GM23338 (cell line): ENCODE results near the gene CIDEB. TPM values are rescaled to one million over a fixed set of nuclear protein-coding genes. Genes with fewer than 3 reads are reported as not detected.

Experiments used
- ATAC-seq: fragments of 200-7000 bp; cut with Tn5 transposase; 3 replicates; pipeline ENCODE4 v1.9.1; 2020
- DNase-seq: peaks from one replicate; pipeline ENCODE4 v3.0.0-alpha.2; 2015; ENCODE audit warnings: low spot score
- H2AFZ ChIP-seq: fragments of 200-600 bp; sonication (generic); 2 replicates; pipeline ENCODE4 v1.8.0; 2016; ENCODE audit warnings: antibody characterized with exemption, mild to moderate bottlenecking, moderate library complexity
- H3F3A ChIP-seq: fragments of 200-600 bp; sonication (generic); replicated peaks from 2 replicates; pipeline ENCODE4 v1.8.0; 2017; ENCODE audit warnings: antibody characterized with exemption, mixed run types, low read depth
- H3K27ac ChIP-seq: fragments of 200-600 bp; sonication (generic); 2 replicates; pipeline ENCODE4 v1.6.1; 2016; ENCODE audit warnings: low read depth
- H3K27me3 ChIP-seq: fragments of 200-600 bp; sonication (generic); 2 replicates; pipeline ENCODE4 v1.8.0; 2016; ENCODE audit warnings: mild to moderate bottlenecking, mixed run types, moderate library complexity; ENCODE audit not compliant: insufficient read depth
- H3K36me3 ChIP-seq: fragments of 200-600 bp; sonication (generic); 2 replicates; pipeline ENCODE4 v1.8.0; 2016; ENCODE audit warnings: mild to moderate bottlenecking; ENCODE audit not compliant: insufficient read depth
- H3K4me1 ChIP-seq: fragments of 200-600 bp; sonication (generic); 2 replicates; pipeline ENCODE4 v1.8.0; 2016; ENCODE audit warnings: mild to moderate bottlenecking, moderate library complexity; ENCODE audit not compliant: insufficient read depth
- H3K4me2 ChIP-seq: fragments of 200-600 bp; sonication (generic); 2 replicates; pipeline ENCODE4 v1.7.1; 2017; ENCODE audit warnings: mixed run types
- H3K4me3 ChIP-seq: fragments of 200-600 bp; sonication (generic); 2 replicates; pipeline ENCODE4 v1.6.1; 2016; ENCODE audit warnings: mixed run types
- H3K79me2 ChIP-seq: fragments of 200-600 bp; sonication (generic); replicated peaks from 2 replicates; pipeline ENCODE4 v1.8.0; 2017; ENCODE audit warnings: mild to moderate bottlenecking; ENCODE audit not compliant: insufficient read depth
- H3K9me2 ChIP-seq: fragments of 200-600 bp; sonication (generic); 2 replicates; pipeline ENCODE4 v1.8.0; 2017; ENCODE audit not compliant: insufficient read depth
- H4K20me1 ChIP-seq: fragments of 200-600 bp; sonication (generic); replicated peaks from 2 replicates; pipeline ENCODE4 v1.8.0; 2017; ENCODE audit warnings: mild to moderate bottlenecking; ENCODE audit not compliant: insufficient read depth
- H3K27ac Mint-ChIP-seq: 2 replicates; pipeline ENCODE4 v1.8.0; 2020; ENCODE audit warnings: inconsistent platforms, mild to moderate bottlenecking, moderate library complexity, mixed read lengths
- H3K27me3 Mint-ChIP-seq: 3 replicates; pipeline ENCODE4 v1.8.0; 2022; ENCODE audit warnings: low read depth, mild to moderate bottlenecking, moderate library complexity, mixed read lengths, inconsistent platforms; ENCODE audit not compliant: insufficient read depth, poor library complexity
- H3K36me3 Mint-ChIP-seq: 3 replicates; pipeline ENCODE4 v1.8.0; 2021; ENCODE audit warnings: low read depth, mild to moderate bottlenecking, inconsistent platforms, moderate library complexity, mixed read lengths
- H3K4me1 Mint-ChIP-seq: 3 replicates; pipeline ENCODE4 v1.8.0; 2020; ENCODE audit warnings: mild to moderate bottlenecking, inconsistent platforms, mixed read lengths
- H3K4me3 Mint-ChIP-seq: 3 replicates; pipeline ENCODE4 v1.8.0; 2021; ENCODE audit warnings: moderate library complexity, mild to moderate bottlenecking, inconsistent platforms, mixed read lengths
- H3K9me3 Mint-ChIP-seq: 3 replicates; pipeline ENCODE4 v1.8.0; 2020; ENCODE audit warnings: moderate library complexity, mild to moderate bottlenecking, inconsistent platforms, mixed read lengths
- CREB1 ChIP-seq: fragments of 250-450 bp; sonication (Bioruptor Pico); IDR thresholded peaks from 2 replicates; pipeline ENCODE4 v1.5.0; 2020; ENCODE audit warnings: low read depth, mild to moderate bottlenecking, moderate library complexity
- CTCF ChIP-seq, 2 experiments: fragments of 200-600 bp in 1 of 2; sonication (generic) in 1 of 2; conservative IDR thresholded peaks; 2 replicates each; pipeline versions ENCODE4 v1.5.1 to v1.6.1; 2016 to 2017; ENCODE audit warnings: antibody characterized with exemption in 2 of 2, low read depth in 2 of 2, mild to moderate bottlenecking in 2 of 2, moderate library complexity in 1 of 2
- EZH2phosphoT487 ChIP-seq: fragments of 200-600 bp; sonication (generic); IDR thresholded peaks from one replicate; pipeline ENCODE4 v1.8.1; 2018; ENCODE audit warnings: antibody characterized with exemption; ENCODE audit not compliant: unreplicated experiment
- JUNB ChIP-seq: IDR thresholded peaks from one replicate; pipeline ENCODE4 v1.6.1; 2016; ENCODE audit warnings: antibody characterized with exemption; ENCODE audit not compliant: unreplicated experiment
- NANOG ChIP-seq: IDR thresholded peaks from 2 replicates; pipeline ENCODE4 v1.6.1; 2016; ENCODE audit warnings: antibody characterized with exemption, borderline replicate concordance
- POLR2AphosphoS5 ChIP-seq: IDR thresholded peaks from 2 replicates; pipeline ENCODE4 v1.6.1; 2016; ENCODE audit warnings: antibody characterized with exemption, low read depth
- REST ChIP-seq: IDR thresholded peaks from one replicate; pipeline ENCODE4 v1.6.1; 2018; ENCODE audit warnings: antibody characterized with exemption; ENCODE audit not compliant: unreplicated experiment
- STAT1 ChIP-seq: IDR thresholded peaks from one replicate; pipeline ENCODE4 v1.6.1; 2016; ENCODE audit warnings: antibody characterized with exemption; ENCODE audit not compliant: unreplicated experiment
- ZNF331 ChIP-seq: fragments of 250-450 bp; sonication (Bioruptor Pico); IDR thresholded peaks from 2 replicates; pipeline ENCODE4 v1.5.0; 2020; ENCODE audit warnings: low read depth, mild to moderate bottlenecking, moderate library complexity
- ZNF462 ChIP-seq: fragments of 250-450 bp; sonication (Bioruptor Pico); IDR thresholded peaks from 2 replicates; pipeline ENCODE4 v1.5.0; 2020; ENCODE audit warnings: mild to moderate bottlenecking, moderate library complexity
- polyA plus RNA-seq: library from polyadenylated mRNA; unstranded; fragments of >200 nt; fragmentation: Nextera tagmentation; extraction: Ambion mirVana; gene quantifications from 2 replicates; pipeline ENCODE4 v1.2.1, GENCODE V29; 2016
- total RNA-seq: library from RNA; depleted of rRNA; stranded (reverse); fragments of >200 nt; shearing (Covaris generic); gene quantifications from 2 replicates; pipeline ENCODE4 v1.2.3, GENCODE V29; 2014

The CIDEB gene
- total and polyA plus RNA-seq, 2 experiments from 2014 or later = 3.4 to 4.6 TPM

GRCh38 chr14:24277071-24277470, 30.7 kb downstream of the CIDEB start:
- H3F3A ChIP-seq = peaks cover 5% of the 10 kb centered on the region; the same call in 1 of the 2 replicates
- no peak overlapping the region for H3K4me2 ChIP-seq
- peaks cover 7% of the 10 kb centered on the region for H3K4me1 ChIP-seq
- H3K79me2 ChIP-seq = no peaks in the 10 kb centered on the region; the same call in 1 of the 2 replicates
- H4K20me1 ChIP-seq = no peaks in the 10 kb centered on the region; the same call in 1 of the 2 replicates
- H3K27me3 Mint-ChIP-seq = peaks cover 10% of the 10 kb centered on the region
- H3K27ac Mint-ChIP-seq = no peak overlapping the region
- ATAC-seq (no peak), DNase-seq (no peak)
- H3K36me3 Mint-ChIP-seq = no peaks in the 10 kb centered on the region; the same call in 2 of the 3 replicates
- no peaks in the 10 kb centered on the region for H3K36me3 ChIP-seq
- no peak overlapping the region for H3K27ac ChIP-seq
- H3K27me3 ChIP-seq = no peaks in the 10 kb centered on the region
- TF ChIP-seq ZNF462 (CRISPR knock-in tag) (no peak), STAT1 (no peak), CREB1 (CRISPR knock-in tag) (no peak), POLR2AphosphoS5 (no peak), NANOG (no peak), CTCF (conservative IDR thresholded peaks at IDR 0.05; ENCODE audit: low read depth in 2 of 2) (no peak), ZNF331 (CRISPR knock-in tag) (no peak), JUNB (no peak), REST (no peak), EZH2phosphoT487 (no peak)
- peaks cover 16% of the 10 kb centered on the region for H3K4me1 Mint-ChIP-seq
- no peak overlapping the region for H3K4me3 Mint-ChIP-seq
- H2AFZ ChIP-seq = no peak overlapping the region
- H3K9me2 ChIP-seq = no peaks in the 10 kb centered on the region
- no peak overlapping the region for H3K4me3 ChIP-seq
- no peaks in the 10 kb centered on the region for H3K9me3 Mint-ChIP-seq
